CD4-positive, alpha-beta T cell (primary cell): ENCODE results near the gene FARP1. TPM values are rescaled to one million over a fixed set of nuclear protein-coding genes. Genes with fewer than 3 reads are reported as not detected.

Experiments
- ATAC-seq: fragments of 200-7000 bp; cut with Tn5 transposase; one replicate; pipeline ENCODE4 v1.10.0; 2022; ENCODE audit warnings: mild to moderate bottlenecking; ENCODE audit not compliant: poor library complexity
- CTCF ChIA-PET: fragments of 350-600 bp; sonication (Branson Sonifier 250); formaldehyde crosslinking; loops from one replicate; lab custom pipeline; 2021; ENCODE audit warnings: antibody characterized with exemption, inconsistent platforms; lab: Charles Lee
- POLR2A ChIA-PET: fragments of 350-600 bp; sonication (Branson Sonifier 250); formaldehyde crosslinking; loops from one replicate; lab custom pipeline; 2021; ENCODE audit warnings: antibody characterized with exemption, inconsistent platforms; lab: Charles Lee
- DNase-seq, 14 experiments: peaks; one replicate each; pipeline ENCODE4 v3.0.0-alpha.2; 2013 to 2020; ENCODE audit warnings: mixed read lengths in 2 of 14
- H3K27ac ChIP-seq, 2 donors: one replicate each; pipeline versions ENCODE4 v1.5.1 to v1.7.0; 2013; ENCODE audit warnings: low read length in 2 of 2, low read depth in 1 of 2, mild to moderate bottlenecking in 1 of 2
- H3K27me3 ChIP-seq, 2 experiments: 1 replicate in 1 of 2; 2 replicates in 1 of 2; pipeline versions ENCODE4 v1.6.1 to v1.7.0; 2013; ENCODE audit warnings: low read length in 2 of 2, control low read depth in 1 of 2, mild to moderate bottlenecking in 1 of 2, moderate library complexity in 1 of 2; ENCODE audit not compliant: insufficient read depth in 2 of 2, control insufficient read depth in 1 of 2
- H3K36me3 ChIP-seq: one replicate; pipeline ENCODE4 v1.6.1; 2013; ENCODE audit warnings: low read length, control low read depth; ENCODE audit not compliant: insufficient read depth
- H3K4me1 ChIP-seq: one replicate; pipeline ENCODE4 v1.6.1; 2013; ENCODE audit warnings: low read length, control low read depth; ENCODE audit not compliant: insufficient read depth
- H3K4me3 ChIP-seq: one replicate; pipeline ENCODE4 v1.5.1; 2013; ENCODE audit warnings: mild to moderate bottlenecking, low read length, moderate library complexity
- H3K9me3 ChIP-seq, 2 experiments: 1 replicate in 1 of 2; 2 replicates in 1 of 2; pipeline versions ENCODE4 v1.6.1 to v1.7.0; 2013; ENCODE audit warnings: low read length in 2 of 2, mild to moderate bottlenecking in 2 of 2, control low read depth in 1 of 2, moderate library complexity in 1 of 2; ENCODE audit not compliant: control insufficient read depth in 1 of 2, insufficient read depth in 1 of 2
- H3K27ac Mint-ChIP-seq: one replicate; pipeline ENCODE4 v1.8.0; 2020; ENCODE audit warnings: mixed read lengths
- H3K27me3 Mint-ChIP-seq: one replicate; pipeline ENCODE4 v1.8.0; 2021; ENCODE audit warnings: mixed read lengths
- H3K36me3 Mint-ChIP-seq: one replicate; pipeline ENCODE4 v1.8.0; 2021; ENCODE audit warnings: low read depth, mixed read lengths
- H3K4me1 Mint-ChIP-seq: one replicate; pipeline ENCODE4 v1.8.0; 2021; ENCODE audit warnings: low read depth, mixed read lengths
- H3K4me3 Mint-ChIP-seq: one replicate; pipeline ENCODE4 v1.8.0; 2020; ENCODE audit warnings: mild to moderate bottlenecking, mixed read lengths
- H3K9me3 Mint-ChIP-seq: one replicate; pipeline ENCODE4 v1.8.0; 2020; ENCODE audit warnings: mixed read lengths
- CTCF ChIP-seq: fragments of 200-600 bp; IDR thresholded peaks from one replicate; pipeline ENCODE4 v1.8.0; 2022; ENCODE audit warnings: antibody characterized with exemption, mild to moderate bottlenecking
- intact Hi-C, 2 experiments: fragments of 100-400 bp; cut with DNase I in 1 of 2; cut with micrococcal nuclease in 1 of 2; formaldehyde crosslinking; loops; one replicate each; pipeline versions ENCODE4 v1.15.1 to v1.9.0; 2023 to 2025; cut with DNase I, micrococcal nuclease
- total RNA-seq, 174 experiments: library from RNA in 2 of 174; stranded (reverse) in 2 of 174; gene quantifications; one replicate each; pipeline ENCODE4 v1.2.3 and lab custom pipeline; 2021 to 2026

FARP1 gene
- total RNA-seq, 2 experiments from 2014 or later = 0.30 TPM; not detected in 1

GRCh38 chr13:98444381-98444780, 301.5 kb downstream of the FARP1 start:
- Histone ChIP-seq H3K9me3 (no peaks in the 10 kb centered on the region), H3K36me3 (peaks cover 11% of the 10 kb centered on the region), H3K4me1 (peaks cover 13% of the 10 kb centered on the region), H3K4me3 (no peak overlapping the region), H3K27ac (no peak overlapping the region), H3K27me3 (no peaks in the 10 kb centered on the region)
- H3K4me3 Mint-ChIP-seq = no peak overlapping the region
- no peaks in the 10 kb centered on the region for H3K9me3 Mint-ChIP-seq
- peaks cover 16% of the 10 kb centered on the region for H3K4me1 Mint-ChIP-seq
- no peaks in the 10 kb centered on the region for H3K27me3 Mint-ChIP-seq
- ATAC-seq (no peak), DNase-seq (no peak)
- H3K27ac Mint-ChIP-seq = peak overlapping the region; percentile 66
- ChIA-PET CTCF (interaction anchor here (0.6 to 3.5 kb wide), 9 partner anchors 12 to 717 kb away, joined by 3 to 49 read pairs (median 9); no protein-coding TSS in a partner anchor), POLR2A (interaction anchor here (1.5 kb wide), 1 partner anchor 32 kb away, joined by 7 read pairs; no protein-coding TSS in a partner anchor)
- H3K36me3 Mint-ChIP-seq = peaks cover 22% of the 10 kb centered on the region
- TF ChIP-seq CTCF = no peak
- intact Hi-C loops = loop anchor here in 1 of 2 experiments (10.0 kb wide), 1 partner anchor 400 kb away; no protein-coding TSS in a partner anchor

- intact Hi-C loops = loop anchor here (1.0 to 10.0 kb wide), 4 partner anchors 208 to 399 kb away; no protein-coding TSS in a partner anchor
- Mint-ChIP-seq H3K4me1 (peaks cover 22% of the 10 kb centered on the region), H3K9me3 (no peaks in the 10 kb centered on the region), H3K27me3 (no peaks in the 10 kb centered on the region), H3K4me3 (peak overlapping the region; percentile 63), H3K27ac (peak overlapping the region; percentile 90), H3K36me3 (peaks cover 24% of the 10 kb centered on the region)
- Histone ChIP-seq H3K4me1 (peaks cover 16% of the 10 kb centered on the region), H3K36me3 (peaks cover 18% of the 10 kb centered on the region), H3K4me3 (no peak overlapping the region), H3K27me3 (no peaks in the 10 kb centered on the region), H3K9me3 (no peaks in the 10 kb centered on the region), H3K27ac (peak overlapping the region; percentile 52 to 55)
- TF ChIP-seq CTCF = peak; percentile 97
- POLR2A ChIA-PET = interaction anchor here (1.1 to 1.5 kb wide), 5 partner anchors 10 to 208 kb away, joined by 3 to 11 read pairs (median 3); no protein-coding TSS in a partner anchor
- CTCF ChIA-PET = interaction anchor here (0.6 to 3.5 kb wide), 27 partner anchors 11 to 397 kb away, joined by 3 to 49 read pairs (median 4); no protein-coding TSS in a partner anchor
- ATAC-seq (peak; percentile 99), DNase-seq (peak; percentile 62 to 88 (median 74))
Observed at GRCh38 chr13:98445340-98446233, 302.7 kb downstream of the FARP1 start.

- H3K27ac Mint-ChIP-seq = peak overlapping the region; percentile 90
- ChIA-PET POLR2A (interaction anchor here (0.9 to 1.4 kb wide), 4 partner anchors 9 to 227 kb away, joined by 3 to 11 read pairs (median 4); no protein-coding TSS in a partner anchor), CTCF (interaction anchor here (0.9 to 3.5 kb wide), 10 partner anchors 20 to 397 kb away, joined by 3 to 49 read pairs (median 6); no protein-coding TSS in a partner anchor)
- no peak overlapping the region for H3K4me3 Mint-ChIP-seq
- ATAC-seq (no peak), DNase-seq (no peak)
- Histone ChIP-seq H3K9me3 (no peaks in the 10 kb centered on the region), H3K4me1 (peaks cover 21% of the 10 kb centered on the region), H3K36me3 (peaks cover 19% of the 10 kb centered on the region), H3K27ac (peak overlapping the region; percentile 52 to 55), H3K4me3 (no peak overlapping the region), H3K27me3 (no peaks in the 10 kb centered on the region)
- no peak for TF ChIP-seq CTCF
- H3K27me3 Mint-ChIP-seq = no peaks in the 10 kb centered on the region
- intact Hi-C loops = loop anchor here in 1 of 2 experiments (10.0 kb wide), 1 partner anchor 399 kb away; no protein-coding TSS in a partner anchor
- peaks cover 31% of the 10 kb centered on the region for H3K36me3 Mint-ChIP-seq
- H3K9me3 Mint-ChIP-seq = no peaks in the 10 kb centered on the region
- H3K4me1 Mint-ChIP-seq = peaks cover 28% of the 10 kb centered on the region
Observed at GRCh38 chr13:98446234-98446621, 303.3 kb downstream of the FARP1 start.
